GM18507 (cell line): ENCODE data around the gene FGFBP1.

ENCODE experiments used
- DNase-seq: peaks from one replicate; pipeline ENCODE4 v3.0.0; 2011; ENCODE audit warnings: low read depth; ENCODE audit not compliant: insufficient read length; ENCODE audit errors: extremely low spot score
- FAIRE-seq: peaks from 2 replicates; lab custom pipeline; 2011; peaks lifted over from hg19 to GRCh38; lab: Jason Lieb, UNC

Gene FGFBP1

GRCh38 chr4:15914736-15915135 is 23.8 kb downstream of the FGFBP1 start:
- DNase-seq = no peak
- FAIRE-seq = no peak

- DNase-seq (no peak), FAIRE-seq (no peak)
Observed at GRCh38 chr4:15914291-15914690, 24.2 kb downstream of the FGFBP1 start.

- DNase-seq (no peak), FAIRE-seq (no peak)
Observed at GRCh38 chr4:15913631-15913970, 24.9 kb downstream of the FGFBP1 start.

- DNase-seq (no peak), FAIRE-seq (no peak)
Observed at GRCh38 chr4:15912961-15913630, 25.4 kb downstream of the FGFBP1 start.

- FAIRE-seq (no peak), DNase-seq (no peak)
Observed at GRCh38 chr4:15912236-15912635, 26.3 kb downstream of the FGFBP1 start.

GRCh38 chr4:15910155-15910940 is 28.2 kb downstream of the FGFBP1 start:
- no peak for FAIRE-seq
- DNase-seq = no peak

- no peak for DNase-seq
Observed at GRCh38 chr4:15907430-15907829, 31.1 kb downstream of the FGFBP1 start.

GRCh38 chr4:15906020-15906443 is 32.5 kb downstream of the FGFBP1 start:
- DNase-seq (no peak), FAIRE-seq (no peak)

More at GRCh38 chr4:15907430-15907829, 31.1 kb downstream of the FGFBP1 start:
- FAIRE-seq = no peak

- FAIRE-seq = no peak
- DNase-seq = no peak
Observed at GRCh38 chr4:15902746-15903145, 35.8 kb downstream of the FGFBP1 start.

- DNase-seq = no peak
- FAIRE-seq = no peak
Observed at GRCh38 chr4:15901998-15902397, 36.5 kb downstream of the FGFBP1 start.

GRCh38 chr4:15901007-15901406 is 37.5 kb downstream of the FGFBP1 start:
- no peak for FAIRE-seq
- DNase-seq = no peak

GRCh38 chr4:15899511-15899910 is 39.0 kb downstream of the FGFBP1 start:
- DNase-seq = no peak
- no peak for FAIRE-seq

GRCh38 chr4:15898902-15899301 is 39.6 kb downstream of the FGFBP1 start:
- no peak for FAIRE-seq
- DNase-seq = no peak

- FAIRE-seq (no peak), DNase-seq (no peak)
Observed at GRCh38 chr4:15897577-15897976, 41.0 kb downstream of the FGFBP1 start.

- no peak for FAIRE-seq
Observed at GRCh38 chr4:15894921-15895916, 43.3 kb downstream of the FGFBP1 start.

GRCh38 chr4:15894393-15894792 is 44.1 kb downstream of the FGFBP1 start:
- FAIRE-seq = no peak

More at GRCh38 chr4:15894921-15895916, 43.3 kb downstream of the FGFBP1 start:
- DNase-seq = no peak

GRCh38 chr4:15893962-15894361 is 44.6 kb downstream of the FGFBP1 start:
- DNase-seq (no peak), FAIRE-seq (no peak)

More at GRCh38 chr4:15894393-15894792, 44.1 kb downstream of the FGFBP1 start:
- no peak for DNase-seq

- FAIRE-seq (peak; percentile 76), DNase-seq (no peak)
Observed at GRCh38 chr4:15891312-15891711, 47.2 kb downstream of the FGFBP1 start.

- FAIRE-seq = no peak
Observed at GRCh38 chr4:15890246-15890829, 48.2 kb downstream of the FGFBP1 start.

More at GRCh38 chr4:15890246-15890829, 48.2 kb downstream of the FGFBP1 start:
- DNase-seq = no peak
